ENCODE data around the gene HNRNPA2B1. TPM values are rescaled to one million over a fixed set of nuclear protein-coding genes. Genes with fewer than 3 reads are reported as not detected.
A peak's percentile ranks its signal among the peaks of the same experiment; 100 is the strongest.

HNRNPA2B1 gene
- total and polyA plus RNA-seq, 2 of the 8 experiments (the other 6 are each of a cell fraction or from before 2014, with no cell fraction given), result 276 to 1,255 TPM

DNA sequence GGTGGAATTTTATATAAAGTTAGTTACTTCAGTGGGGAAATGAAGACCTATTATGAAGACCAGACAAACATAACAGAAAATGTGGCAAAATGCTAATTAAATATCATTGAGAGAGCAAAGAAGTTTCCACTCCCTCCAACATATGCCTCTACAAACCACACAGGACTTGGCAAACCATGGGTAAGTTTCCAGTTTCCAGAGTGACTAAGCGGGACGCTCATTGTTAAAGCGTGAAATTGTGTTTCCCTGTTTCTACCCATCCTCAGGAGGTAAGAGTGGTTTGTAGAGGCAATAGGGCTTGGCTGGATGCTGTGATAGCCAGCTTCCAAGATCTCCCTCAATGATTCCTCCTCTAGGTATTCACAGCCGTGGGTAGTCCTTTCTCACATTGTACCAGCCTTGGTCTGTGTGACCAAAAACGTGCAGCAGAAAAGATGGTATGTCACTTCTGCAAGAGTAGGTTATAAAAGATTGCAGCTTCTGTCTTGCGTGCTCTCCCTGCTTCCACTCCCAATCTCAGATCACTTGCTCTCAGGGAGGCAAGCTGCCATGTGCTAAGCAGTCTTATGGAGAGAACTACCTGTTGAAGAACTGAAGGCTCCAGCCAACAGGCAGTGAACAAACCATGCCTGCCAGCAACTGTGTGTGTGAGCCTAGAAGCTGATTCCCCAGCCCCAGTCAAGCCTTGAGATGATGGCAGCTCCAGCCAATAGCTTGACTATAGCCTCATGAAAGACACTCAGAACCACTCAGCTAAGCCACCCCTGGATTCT, 36.7 kb upstream of the HNRNPA2B1 start:
- ChIA-PET CTCF (ENCODE audit: partially characterized antibody) (interaction anchor here (0.6 to 0.9 kb wide), 3 partner anchors 12 to 673 kb away, joined by 3 read pairs; no protein-coding TSS in a partner anchor), POLR2A (ENCODE audit: partially characterized antibody) (interaction anchor here (1.0 to 2.0 kb wide), 4 partner anchors 9 to 49 kb away, joined by 3 to 14 read pairs (median 5); partner anchors contain the start of genes CBX3 and HNRNPA2B1)
- H3K18ac ChIP-seq (ENCODE audit: extremely low read depth, low read length), result no peak overlapping the region
- no peak overlapping the region for H3K23ac ChIP-seq (ENCODE audit: insufficient read length)
- FAIRE-seq (no peak), DNase-seq (ENCODE audit: low read depth in 1 of 2, low spot score in 2 of 2) (no peak)
- no peak overlapping the region for H3K14ac ChIP-seq (ENCODE audit: insufficient read length)
- 89% methylated on average over 6 of the region's 6 CpGs; no CpG with 5 or more reads in 1 of the 2 experiments for WGBS, 2 experiments (ENCODE audit: extremely low coverage in 1 of 2, insufficient coverage in 1 of 2, insufficient read length in 1 of 2, insufficient replicate concordance in 2 of 2, low coverage in 1 of 2, low lambda C conversion rate in 2 of 2, missing lambda C conversion rate in 1 of 2)
- no peaks in the 10 kb centered on the region for H3K79me2 ChIP-seq (ENCODE audit: control insufficient read depth in 1 of 2, insufficient read depth in 2 of 2, low read length in 2 of 2)
- H3K79me1 ChIP-seq (ENCODE audit: low read depth, low read length), result no peaks in the 10 kb centered on the region
- no peak overlapping the region for H3K56ac ChIP-seq (replicated peaks; ENCODE audit: insufficient read length, low read depth, low read length)
- H3K9ac ChIP-seq (replicated peaks in 1 of 4; ENCODE audit: extremely low read depth in 1 of 4, low read depth in 3 of 4, low read length in 3 of 4), result no peak overlapping the region
- no peak overlapping the region for H2BK15ac ChIP-seq (ENCODE audit: low read length)
- no peaks in the 10 kb centered on the region for H3K23me2 ChIP-seq (ENCODE audit: low read depth, low read length)
- H2BK20ac ChIP-seq (ENCODE audit: low read length), result no peak overlapping the region
- no peak overlapping the region for H4K91ac ChIP-seq (replicated peaks; ENCODE audit: insufficient read length, low read length)
- no peak overlapping the region for H2BK5ac ChIP-seq (ENCODE audit: low read depth, low read length)
- H3K9me3 ChIP-seq (ENCODE audit: insufficient read depth in 2 of 2, low read depth in 1 of 2, low read length in 1 of 2), result no peaks in the 10 kb centered on the region
- H4K5ac ChIP-seq (ENCODE audit: insufficient read length, low read depth, low read length), result no peak overlapping the region
- no peak overlapping the region for H3K4ac ChIP-seq (replicated peaks; ENCODE audit: insufficient read length, low read depth, low read length)
- no peak overlapping the region for H3K4me3 ChIP-seq (ENCODE audit: extremely low read depth in 1 of 4, insufficient read depth in 2 of 4, low read depth in 3 of 4, low read length in 4 of 4)
- H2AFZ ChIP-seq (ENCODE audit: low read length), result 0 out of 2 replicates have a peak overlapping the region, but pooled peaks have one; percentile 15
- no peak overlapping the region for H2BK120ac ChIP-seq (replicated peaks; ENCODE audit: low read depth, low read length)
- H3K36me3 ChIP-seq (ENCODE audit: control insufficient read depth in 2 of 4, insufficient read depth in 4 of 4, low read length in 3 of 4), result no peaks in the 10 kb centered on the region
- H2AK5ac ChIP-seq (ENCODE audit: low read depth, low read length), result no peak overlapping the region
- no peak overlapping the region for H2BK12ac ChIP-seq (ENCODE audit: low read depth, low read length)
- H4K20me1 ChIP-seq (replicated peaks in 1 of 2; ENCODE audit: control insufficient read depth in 1 of 2, insufficient read depth in 2 of 2, low read length in 2 of 2), result no peaks in the 10 kb centered on the region
- H3K4me2 ChIP-seq (ENCODE audit: insufficient read depth in 1 of 2, low read depth in 2 of 2, low read length in 2 of 2), result no peak overlapping the region
- H4K8ac ChIP-seq (ENCODE audit: extremely low read depth, insufficient read depth, low read length), result no peak overlapping the region
- H3K27ac ChIP-seq (ENCODE audit: low read depth, low read length), result no peak overlapping the region
- H3K27me3 ChIP-seq (replicated peaks in 1 of 4; ENCODE audit: control insufficient read depth in 3 of 4, extremely low read depth in 1 of 4, insufficient read depth in 3 of 4, low read length in 3 of 4), result no peaks in the 10 kb centered on the region
- H3K4me1 ChIP-seq (replicated peaks in 1 of 4; ENCODE audit: control insufficient read depth in 3 of 4, insufficient read depth in 4 of 4, low read length in 3 of 4), result no peaks in the 10 kb centered on the region
- TF ChIP-seq YY1 (IDR thresholded peaks at IDR 0.05; ENCODE audit: low read depth, low read length), result no peak
- TF ChIP-seq NRF1 (IDR thresholded peaks at IDR 0.05; ENCODE audit: low read depth, low read length), result no peak
- no peak for TF ChIP-seq KDM4A (IDR thresholded peaks at IDR 0.05; ENCODE audit: low read depth, low read length, severe bottlenecking)
- no peak for TF ChIP-seq GABPA (IDR thresholded peaks at IDR 0.05; ENCODE audit: borderline replicate concordance, insufficient read depth, low read length)
- TF ChIP-seq BACH1 (IDR thresholded peaks at IDR 0.05; ENCODE audit: low read length), result no peak
- TF ChIP-seq, protein P1, sequence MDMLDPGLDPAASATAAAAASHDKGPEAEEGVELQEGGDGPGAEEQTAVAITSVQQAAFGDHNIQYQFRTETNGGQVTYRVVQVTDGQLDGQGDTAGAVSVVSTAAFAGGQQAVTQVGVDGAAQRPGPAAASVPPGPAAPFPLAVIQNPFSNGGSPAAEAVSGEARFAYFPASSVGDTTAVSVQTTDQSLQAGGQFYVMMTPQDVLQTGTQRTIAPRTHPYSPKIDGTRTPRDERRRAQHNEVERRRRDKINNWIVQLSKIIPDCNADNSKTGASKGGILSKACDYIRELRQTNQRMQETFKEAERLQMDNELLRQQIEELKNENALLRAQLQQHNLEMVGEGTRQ (IDR thresholded peaks at IDR 0.05; ENCODE audit: low read length), result no peak

All from H1 (cell line).